Activated naive CD8-positive, alpha-beta T cell (primary cell): ENCODE results near the gene AGTPBP1.

Experiments
- H3K27ac Mint-ChIP-seq: one replicate; pipeline ENCODE4 v1.8.0; 2021; ENCODE audit warnings: mixed read lengths
- H3K27me3 Mint-ChIP-seq: one replicate; pipeline ENCODE4 v1.8.0; 2021; ENCODE audit warnings: mixed read lengths
- H3K36me3 Mint-ChIP-seq: one replicate; pipeline ENCODE4 v1.8.0; 2021; ENCODE audit warnings: mixed read lengths
- H3K4me1 Mint-ChIP-seq: one replicate; pipeline ENCODE4 v1.8.0; 2021; ENCODE audit warnings: low read depth, mixed read lengths
- H3K4me3 Mint-ChIP-seq: one replicate; pipeline ENCODE4 v1.8.0; 2021; ENCODE audit warnings: mild to moderate bottlenecking, mixed read lengths
- H3K9me3 Mint-ChIP-seq: one replicate; pipeline ENCODE4 v1.8.0; 2021; ENCODE audit warnings: low read depth, mixed read lengths

The AGTPBP1 gene

DNA sequence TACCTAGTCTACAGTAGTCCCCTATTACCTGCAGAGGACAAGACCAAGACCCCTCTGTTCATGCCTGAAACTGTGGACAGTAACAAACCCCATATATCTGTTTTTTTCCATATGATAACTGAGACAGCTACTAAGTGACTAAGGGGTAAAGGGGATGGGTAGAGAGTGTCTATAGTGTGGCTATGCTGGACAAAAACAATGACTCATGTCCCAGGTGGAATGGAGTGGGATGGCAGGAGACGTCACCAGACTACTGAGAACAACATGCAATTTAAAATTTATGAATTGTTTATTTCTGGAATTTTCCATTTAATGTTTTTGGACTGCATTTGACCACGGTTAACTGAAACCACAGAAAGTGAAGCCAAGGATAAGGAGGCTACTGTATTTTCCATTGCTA is 171.8 kb downstream of the AGTPBP1 start:
- Mint-ChIP-seq H3K4me1 (no peaks in the 10 kb centered on the region), H3K4me3 (no peak overlapping the region), H3K36me3 (peaks cover 26% of the 10 kb centered on the region), H3K9me3 (no peaks in the 10 kb centered on the region), H3K27me3 (no peaks in the 10 kb centered on the region), H3K27ac (no peak overlapping the region)

DNA sequence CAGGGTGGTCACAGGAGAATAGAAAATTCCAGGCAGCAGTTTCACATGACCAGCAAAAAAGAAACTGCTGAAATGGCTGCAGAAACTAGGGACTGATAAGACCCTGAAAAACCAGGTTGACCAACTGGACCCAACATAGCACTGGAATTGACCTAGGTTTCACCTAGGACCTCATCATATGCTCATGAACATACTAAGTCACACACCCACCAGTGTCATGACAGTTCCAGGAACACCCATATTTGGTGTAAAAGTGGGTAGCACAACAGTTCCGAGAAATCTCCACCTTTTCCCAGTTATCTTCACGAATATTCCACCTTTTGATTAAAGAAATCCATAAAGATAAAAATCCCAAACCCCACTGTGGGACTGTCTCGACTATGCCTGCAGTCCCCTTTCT is 182.2 kb downstream of the AGTPBP1 start:
- Mint-ChIP-seq H3K9me3 (no peaks in the 10 kb centered on the region), H3K27me3 (no peaks in the 10 kb centered on the region), H3K4me1 (peaks cover 3% of the 10 kb centered on the region), H3K27ac (no peak overlapping the region), H3K36me3 (peaks cover 18% of the 10 kb centered on the region), H3K4me3 (no peak overlapping the region)

DNA sequence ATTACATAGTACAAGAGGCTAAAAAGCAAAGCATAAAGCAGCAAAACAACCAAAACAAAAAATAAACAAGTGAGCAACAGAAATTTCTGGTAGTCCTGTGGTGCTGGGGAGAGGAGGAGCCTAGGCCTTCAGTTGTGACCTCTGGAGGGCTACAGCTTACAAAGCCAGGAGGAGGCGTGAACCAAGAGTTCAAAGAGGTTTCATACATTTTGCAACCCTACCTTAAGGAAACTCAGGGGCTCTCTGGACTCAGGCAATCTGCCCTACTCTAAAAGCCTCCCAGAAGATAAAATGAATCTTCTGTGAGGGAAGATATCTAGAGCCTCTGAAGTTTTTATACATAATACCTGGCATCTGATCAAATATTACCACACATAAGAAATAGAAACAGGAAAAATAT is 187.4 kb downstream of the AGTPBP1 start:
- peaks cover 4% of the 10 kb centered on the region for H3K4me1 Mint-ChIP-seq
- no peaks in the 10 kb centered on the region for H3K27me3 Mint-ChIP-seq
- H3K27ac Mint-ChIP-seq, result no peak overlapping the region
- H3K36me3 Mint-ChIP-seq, result peaks cover 10% of the 10 kb centered on the region
- no peaks in the 10 kb centered on the region for H3K9me3 Mint-ChIP-seq
- no peak overlapping the region for H3K4me3 Mint-ChIP-seq

DNA sequence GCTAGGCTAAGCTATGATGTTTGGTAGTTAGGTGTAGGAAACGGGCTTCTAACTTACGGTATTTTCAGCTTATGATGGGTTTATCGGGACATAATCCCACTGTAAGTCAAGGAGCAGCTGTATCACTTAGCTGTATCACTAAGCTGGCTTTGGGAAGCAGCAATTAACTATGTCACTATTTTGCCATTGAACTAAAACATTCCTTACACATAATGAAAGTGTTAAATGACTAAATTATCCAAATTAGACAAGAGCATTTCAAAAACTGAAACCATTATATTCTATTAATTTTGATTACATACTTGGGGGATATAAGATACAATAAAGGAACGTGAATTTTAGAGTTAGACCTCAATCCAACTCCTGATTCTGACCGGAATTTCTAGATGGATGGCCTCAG is 188.3 kb downstream of the AGTPBP1 start:
- H3K9me3 Mint-ChIP-seq, result no peaks in the 10 kb centered on the region
- H3K27ac Mint-ChIP-seq, result no peak overlapping the region
- H3K36me3 Mint-ChIP-seq, result peaks cover 12% of the 10 kb centered on the region
- peaks cover 4% of the 10 kb centered on the region for H3K4me1 Mint-ChIP-seq
- H3K4me3 Mint-ChIP-seq, result no peak overlapping the region
- H3K27me3 Mint-ChIP-seq, result no peaks in the 10 kb centered on the region

DNA sequence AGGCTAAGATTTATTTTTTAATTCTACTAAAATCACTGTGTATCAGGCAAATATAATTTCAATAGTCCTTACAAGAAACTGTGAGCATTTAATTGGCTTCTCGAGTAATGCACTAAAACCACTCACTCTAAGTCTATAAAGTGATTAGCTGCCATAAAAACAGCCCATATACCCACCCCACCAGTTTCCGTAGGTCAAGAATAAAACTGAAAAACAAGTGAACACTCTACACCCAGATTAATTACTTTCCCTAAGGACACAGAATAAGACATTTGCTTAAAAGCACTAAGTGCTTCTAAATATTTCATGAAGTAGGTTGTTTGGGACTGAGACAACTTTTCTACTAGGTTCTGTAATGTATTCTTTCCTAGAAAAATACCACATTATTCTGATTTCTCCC is 194.2 kb downstream of the AGTPBP1 start:
- Mint-ChIP-seq H3K27me3 (no peaks in the 10 kb centered on the region), H3K4me1 (no peaks in the 10 kb centered on the region), H3K9me3 (no peaks in the 10 kb centered on the region), H3K27ac (no peak overlapping the region), H3K4me3 (no peak overlapping the region), H3K36me3 (peaks cover 14% of the 10 kb centered on the region)

DNA sequence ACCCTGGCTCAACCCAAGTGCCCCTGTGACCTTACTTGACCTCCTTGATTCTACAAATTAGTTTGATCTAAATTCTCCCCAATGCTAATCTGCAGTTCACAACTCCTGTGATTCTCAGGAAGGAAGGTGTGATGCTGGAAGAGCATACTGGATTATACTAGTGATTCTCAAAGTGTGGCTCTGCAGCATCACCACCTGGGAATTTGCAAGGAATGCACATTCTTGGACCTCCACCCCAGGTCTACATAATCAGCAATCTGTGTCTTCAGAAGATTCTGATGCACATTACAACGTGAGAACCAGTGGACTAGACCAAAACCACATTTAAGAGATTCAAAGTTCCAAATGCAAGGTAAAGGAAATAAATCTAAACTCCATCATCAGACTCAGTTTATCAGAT is 198.6 kb downstream of the AGTPBP1 start:
- H3K4me1 Mint-ChIP-seq, result no peaks in the 10 kb centered on the region
- no peak overlapping the region for H3K27ac Mint-ChIP-seq
- H3K9me3 Mint-ChIP-seq, result no peaks in the 10 kb centered on the region
- no peak overlapping the region for H3K4me3 Mint-ChIP-seq
- H3K36me3 Mint-ChIP-seq, result peaks cover 9% of the 10 kb centered on the region
- no peaks in the 10 kb centered on the region for H3K27me3 Mint-ChIP-seq

DNA sequence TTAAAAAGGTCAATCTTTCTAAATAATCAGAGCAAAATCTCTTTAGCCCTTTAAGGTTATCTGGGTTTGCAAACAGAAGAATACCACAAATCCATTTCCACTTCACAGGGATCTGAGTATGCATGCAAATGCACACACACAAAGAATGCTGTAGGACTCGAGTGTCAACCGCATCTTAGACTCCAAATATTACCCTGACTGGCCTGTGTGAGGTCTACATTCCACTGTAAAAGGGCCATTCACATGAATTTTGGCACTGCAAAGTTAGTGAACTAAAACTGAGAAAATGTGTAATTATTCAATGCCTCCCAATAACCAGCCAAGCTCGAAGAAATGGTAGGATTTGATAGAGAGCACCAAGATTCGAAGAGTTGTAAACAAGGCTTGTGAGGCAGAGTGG is 199.9 kb downstream of the AGTPBP1 start:
- Mint-ChIP-seq H3K27ac (no peak overlapping the region), H3K27me3 (no peaks in the 10 kb centered on the region), H3K36me3 (peaks cover 6% of the 10 kb centered on the region), H3K9me3 (no peaks in the 10 kb centered on the region), H3K4me1 (no peaks in the 10 kb centered on the region), H3K4me3 (no peak overlapping the region)

DNA sequence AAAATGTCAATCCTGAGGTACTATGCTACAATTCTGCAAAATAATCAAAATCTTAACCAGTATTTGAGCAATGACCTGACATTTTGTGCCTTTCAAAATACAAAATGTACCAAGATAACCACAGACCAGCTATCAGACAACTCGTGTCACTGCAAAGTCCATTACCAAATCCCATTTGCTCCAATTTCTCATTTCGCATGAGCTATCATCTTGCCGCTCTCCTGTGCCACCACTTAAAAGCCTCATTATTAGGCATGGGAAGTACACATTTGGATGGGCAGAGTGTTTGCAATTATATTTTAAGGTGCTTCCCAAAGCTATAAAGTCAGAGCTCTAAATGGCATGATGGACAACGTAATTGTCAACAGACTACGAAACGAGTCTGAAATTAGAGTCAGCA is 205.2 kb downstream of the AGTPBP1 start:
- H3K9me3 Mint-ChIP-seq, result no peaks in the 10 kb centered on the region
- H3K36me3 Mint-ChIP-seq, result no peaks in the 10 kb centered on the region
- no peaks in the 10 kb centered on the region for H3K27me3 Mint-ChIP-seq
- no peaks in the 10 kb centered on the region for H3K4me1 Mint-ChIP-seq
- H3K27ac Mint-ChIP-seq, result no peak overlapping the region
- H3K4me3 Mint-ChIP-seq, result no peak overlapping the region

DNA sequence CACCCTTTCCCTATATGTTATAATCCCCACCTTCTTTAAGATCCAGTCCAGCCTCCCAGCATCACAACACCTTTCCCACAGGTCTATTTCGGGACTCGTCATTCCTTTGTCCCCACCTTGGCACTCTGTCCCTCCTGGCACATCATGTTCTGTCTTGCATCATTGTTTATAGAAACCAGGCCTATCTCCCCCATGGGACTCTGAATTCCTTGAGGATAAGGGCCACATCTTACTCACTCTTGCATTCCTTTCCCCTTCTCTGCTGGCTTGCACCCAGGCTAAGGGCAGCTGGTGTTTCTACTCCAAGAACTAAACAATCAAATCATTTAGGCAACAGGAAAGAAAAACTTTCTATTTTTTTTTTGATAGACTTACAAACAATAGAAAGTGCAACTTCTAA is 205.7 kb downstream of the AGTPBP1 start:
- H3K36me3 Mint-ChIP-seq, result no peaks in the 10 kb centered on the region
- H3K4me3 Mint-ChIP-seq, result no peak overlapping the region
- H3K9me3 Mint-ChIP-seq, result no peaks in the 10 kb centered on the region
- no peaks in the 10 kb centered on the region for H3K4me1 Mint-ChIP-seq
- H3K27me3 Mint-ChIP-seq, result no peaks in the 10 kb centered on the region
- no peak overlapping the region for H3K27ac Mint-ChIP-seq

DNA sequence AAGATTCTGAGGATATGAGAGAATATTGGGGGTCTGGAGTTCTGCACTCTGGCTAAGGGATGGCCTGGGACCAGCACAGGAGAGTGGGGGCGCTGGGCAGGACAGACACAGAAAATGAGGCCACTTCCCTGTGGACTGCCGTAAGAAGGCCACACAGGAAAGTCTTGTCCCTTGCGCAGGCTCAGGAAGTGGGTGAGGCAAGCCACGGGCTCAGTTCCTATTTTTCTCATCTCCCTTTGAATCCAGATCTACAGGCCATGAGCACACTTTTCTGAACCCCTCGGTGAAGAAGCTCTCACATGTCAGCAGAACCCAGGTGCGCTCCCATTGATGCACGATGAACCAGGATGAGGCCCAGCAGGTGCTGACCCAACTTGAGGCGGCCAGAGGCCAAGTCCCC is 207.4 kb downstream of the AGTPBP1 start:
- no peaks in the 10 kb centered on the region for H3K9me3 Mint-ChIP-seq
- H3K27ac Mint-ChIP-seq, result no peak overlapping the region
- H3K36me3 Mint-ChIP-seq, result no peaks in the 10 kb centered on the region
- H3K4me3 Mint-ChIP-seq, result no peak overlapping the region
- H3K27me3 Mint-ChIP-seq, result no peaks in the 10 kb centered on the region
- no peaks in the 10 kb centered on the region for H3K4me1 Mint-ChIP-seq

DNA sequence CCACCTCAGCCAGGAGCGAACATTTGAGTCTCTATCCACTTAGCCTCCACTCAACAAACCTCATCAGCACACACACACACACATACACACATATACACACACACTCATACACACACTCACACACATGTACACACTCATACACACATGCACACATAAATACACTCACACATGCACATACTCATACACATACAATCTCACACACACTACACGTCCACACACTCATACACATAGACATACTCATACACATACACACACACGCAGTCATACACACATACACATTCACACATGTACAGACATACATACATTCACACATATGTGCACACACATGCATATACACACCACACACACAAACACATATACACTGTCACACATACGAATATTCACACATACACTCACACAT is 208.2 kb downstream of the AGTPBP1 start:
- no peak overlapping the region for H3K4me3 Mint-ChIP-seq
- no peaks in the 10 kb centered on the region for H3K36me3 Mint-ChIP-seq
- H3K27me3 Mint-ChIP-seq, result no peaks in the 10 kb centered on the region
- no peaks in the 10 kb centered on the region for H3K4me1 Mint-ChIP-seq
- no peak overlapping the region for H3K27ac Mint-ChIP-seq
- no peaks in the 10 kb centered on the region for H3K9me3 Mint-ChIP-seq

DNA sequence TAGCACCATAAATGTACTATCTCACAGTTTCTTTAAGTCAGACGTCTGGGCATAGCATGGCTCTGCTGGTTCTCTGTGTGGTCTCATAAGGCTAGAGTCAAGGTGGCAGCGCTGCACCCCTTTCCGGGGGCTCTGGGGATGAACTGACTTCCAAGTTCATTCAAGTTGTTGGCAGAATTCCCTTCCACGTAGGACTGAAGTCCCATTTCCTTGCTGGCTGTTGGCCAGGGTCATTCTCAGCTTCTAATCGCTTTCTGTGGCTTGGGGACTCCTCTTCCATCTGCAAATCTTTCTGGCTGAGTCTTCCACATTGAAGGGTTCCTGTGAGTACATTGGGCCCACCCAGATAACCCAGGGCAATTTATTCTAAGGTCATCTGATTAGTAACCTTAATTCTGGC is 211.0 kb downstream of the AGTPBP1 start:
- Mint-ChIP-seq H3K4me1 (no peaks in the 10 kb centered on the region), H3K36me3 (no peaks in the 10 kb centered on the region), H3K4me3 (no peak overlapping the region), H3K9me3 (no peaks in the 10 kb centered on the region), H3K27ac (no peak overlapping the region), H3K27me3 (no peaks in the 10 kb centered on the region)

DNA sequence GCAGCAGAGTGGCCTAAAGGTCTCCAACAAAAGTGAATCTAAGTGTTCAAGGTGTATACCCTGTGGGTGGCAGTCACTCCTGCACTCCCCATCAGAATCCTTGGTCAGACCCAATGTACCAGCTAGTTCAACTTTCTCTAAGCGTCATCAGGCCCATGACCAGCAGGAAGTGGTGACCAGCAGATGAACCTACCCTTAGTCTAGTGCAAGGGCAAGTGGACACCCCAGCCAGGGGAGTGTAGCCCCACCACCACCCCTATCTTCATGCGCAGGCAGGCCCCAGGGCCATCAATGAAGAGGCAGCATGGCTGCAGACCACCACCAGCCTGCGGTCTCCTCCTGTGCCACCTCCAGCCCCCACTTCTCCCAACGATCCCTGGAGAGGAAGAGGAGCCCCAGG is 213.1 kb downstream of the AGTPBP1 start:
- Mint-ChIP-seq H3K27ac (no peak overlapping the region), H3K9me3 (no peaks in the 10 kb centered on the region), H3K4me3 (no peak overlapping the region), H3K4me1 (no peaks in the 10 kb centered on the region), H3K36me3 (no peaks in the 10 kb centered on the region), H3K27me3 (peaks cover 9% of the 10 kb centered on the region)

DNA sequence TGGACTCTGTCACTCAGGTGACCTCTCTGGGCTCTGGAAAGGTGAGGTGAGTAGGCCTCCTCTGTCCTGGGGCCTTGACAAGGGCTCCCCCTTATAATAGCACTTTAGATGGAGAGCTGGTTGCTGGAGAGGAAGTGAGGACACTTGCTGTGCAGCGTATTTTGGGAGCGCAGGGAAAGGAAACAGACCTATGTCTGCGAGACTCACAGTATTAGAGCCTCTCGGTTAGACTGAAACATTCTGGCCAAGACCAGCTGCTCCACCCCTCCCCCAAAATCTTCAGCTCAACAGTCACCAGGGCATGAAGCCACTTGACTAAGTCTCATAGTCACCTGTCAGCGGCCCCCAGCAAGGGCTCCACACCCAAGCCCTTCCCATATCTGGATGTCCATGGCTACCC is 213.6 kb downstream of the AGTPBP1 start:
- Mint-ChIP-seq H3K27ac (no peak overlapping the region), H3K9me3 (no peaks in the 10 kb centered on the region), H3K4me3 (no peak overlapping the region), H3K4me1 (no peaks in the 10 kb centered on the region), H3K36me3 (no peaks in the 10 kb centered on the region), H3K27me3 (peaks cover 9% of the 10 kb centered on the region)

DNA sequence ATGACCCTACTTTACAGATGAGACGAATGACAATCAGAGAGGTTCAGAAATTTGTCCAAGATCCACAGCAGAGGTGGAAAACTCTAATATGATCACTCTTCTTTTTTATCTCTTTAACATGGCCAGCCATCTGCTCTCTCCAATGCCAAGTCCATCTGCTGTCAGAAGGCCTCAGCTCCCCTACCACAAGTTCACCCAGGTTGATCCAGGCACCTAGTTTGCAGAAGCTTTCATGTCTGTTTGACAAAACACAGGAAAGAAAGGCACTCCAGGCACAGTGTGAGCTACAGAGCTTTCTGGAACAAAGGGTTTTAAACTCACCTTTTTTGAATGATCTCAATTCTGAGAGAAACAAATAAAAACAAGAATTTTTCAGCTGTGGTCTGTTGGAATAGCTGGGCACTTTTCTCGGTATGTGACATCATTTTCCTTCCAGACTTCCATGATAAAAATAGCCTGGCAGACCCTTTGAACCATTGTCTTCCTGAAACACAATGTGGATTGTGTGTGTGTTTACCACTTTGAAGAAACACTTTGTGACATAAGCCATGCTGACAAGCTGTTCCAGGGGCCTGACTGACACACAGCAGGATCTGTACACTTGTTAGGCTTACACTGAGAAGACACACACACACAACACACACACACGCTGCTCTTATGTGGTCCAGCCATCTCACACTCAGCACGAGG is 214.3 kb downstream of the AGTPBP1 start:
- no peak overlapping the region for H3K4me3 Mint-ChIP-seq
- H3K4me1 Mint-ChIP-seq, result peaks cover 4% of the 10 kb centered on the region
- no peak overlapping the region for H3K27ac Mint-ChIP-seq
- H3K27me3 Mint-ChIP-seq, result peaks cover 13% of the 10 kb centered on the region
- no peaks in the 10 kb centered on the region for H3K36me3 Mint-ChIP-seq
- no peaks in the 10 kb centered on the region for H3K9me3 Mint-ChIP-seq

DNA sequence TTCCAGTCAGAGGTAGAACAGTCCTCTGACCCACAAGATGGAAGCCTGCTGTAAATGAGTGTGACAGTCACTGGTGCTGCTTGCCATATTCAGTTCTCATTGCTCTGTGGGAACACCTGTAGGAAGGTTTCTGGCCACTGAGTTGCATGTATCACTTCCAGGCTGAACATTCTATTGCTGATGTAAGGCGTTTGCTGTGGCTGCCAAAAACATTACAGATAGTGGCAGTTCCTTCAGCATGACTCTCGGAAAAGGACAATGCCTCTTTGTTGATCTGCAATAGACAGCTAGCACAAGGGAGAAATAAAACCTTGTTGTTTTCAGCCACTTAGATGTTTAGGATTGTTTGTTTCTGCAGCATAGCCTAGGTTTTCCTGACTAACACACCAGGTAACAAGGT is 217.2 kb downstream of the AGTPBP1 start:
- peaks cover 15% of the 10 kb centered on the region for H3K27me3 Mint-ChIP-seq
- no peak overlapping the region for H3K27ac Mint-ChIP-seq
- no peaks in the 10 kb centered on the region for H3K36me3 Mint-ChIP-seq
- no peaks in the 10 kb centered on the region for H3K9me3 Mint-ChIP-seq
- H3K4me3 Mint-ChIP-seq, result no peak overlapping the region
- H3K4me1 Mint-ChIP-seq, result peaks cover 7% of the 10 kb centered on the region
